H1 (cell line): ENCODE data around the gene RADIL. TPM values are rescaled to one million over a fixed set of nuclear protein-coding genes. Genes with fewer than 3 reads are reported as not detected.

Experiments used
- ATF2 ChIP-seq: IDR thresholded peaks from 2 replicates; pipeline ENCODE4 v1.6.1; 2012; ENCODE audit warnings: low read length, inconsistent platforms
- CREB1 ChIP-seq: IDR thresholded peaks from 2 replicates; pipeline ENCODE4 v1.6.1; 2012; ENCODE audit warnings: inconsistent platforms
- MAX ChIP-seq: IDR thresholded peaks from 2 replicates; pipeline ENCODE4 v1.6.1; 2012; ENCODE audit warnings: inconsistent platforms
- SP1 ChIP-seq: IDR thresholded peaks from 2 replicates; pipeline ENCODE4 v1.6.1; 2011; ENCODE audit warnings: low read depth, low read length
- TAF7 ChIP-seq: optimal IDR thresholded peaks from 2 replicates; pipeline ENCODE3; 2011; ENCODE audit warnings: low read depth, mild to moderate bottlenecking, inconsistent platforms, low read length, moderate library complexity, borderline replicate concordance
- polyA plus RNA-seq, 7 experiments: library from polyadenylated mRNA; depleted of rRNA in 3 of 7; stranded (reverse) in 5 of 7; unstranded in 2 of 7; fragments of >200 nt in 5 of 7; fragments of 200-250 nt in 2 of 7; gene quantifications; 1 replicate in 5 of 7; 2 replicates in 1 of 7; 4 replicates in 1 of 7; pipeline versions ENCODE4 v1.2.1 to v1.2.3, GENCODE V29; 2011 to 2013; ENCODE audit warnings: missing spikeins in 2 of 7, mixed read lengths in 2 of 7
- total RNA-seq: library from RNA; stranded (reverse); fragmentation: NEBNext Ultra II Directional; extraction: Animal tissue kit (Norgen Biotek cat#: 25700); gene quantifications from 2 replicates; pipeline ENCODE4 v1.2.1, GENCODE V29; 2021

RADIL gene
- total and polyA plus RNA-seq, 2 of the 8 experiments (the other 6 are each of a cell fraction or from before 2014, with no cell fraction given): 5.0 to 5.4 TPM

GRCh38 chr7:4884164-4884563, 648 bp upstream of the RADIL start (continued):
- TF ChIP-seq ATF2: no peak
- no peak for TF ChIP-seq SP1
- TF ChIP-seq MAX: no peak
- TF ChIP-seq TAF7: no peak
- no peak for TF ChIP-seq CREB1
- TF ChIP-seq, all 59 proteins: peak for 0
